Osteoblast (primary cell): ENCODE data around the gene KPNA1. TPM values are rescaled to one million over a fixed set of nuclear protein-coding genes. Genes with fewer than 3 reads are reported as not detected.

Source experiments
- DNase-seq: peaks from one replicate; pipeline ENCODE4 v3.0.0; 2011; ENCODE audit warnings: low spot score, mixed read lengths; ENCODE audit not compliant: insufficient read length; ENCODE audit errors: missing footprints
- H2AFZ ChIP-seq: 2 replicates; pipeline ENCODE4 v1.6.0; 2011; ENCODE audit warnings: mild to moderate bottlenecking, low read length
- H3K27ac ChIP-seq: 2 replicates; pipeline ENCODE4 v1.5.1; 2011; ENCODE audit warnings: mild to moderate bottlenecking, low read depth, low read length, moderate library complexity
- H3K27me3 ChIP-seq: 2 replicates; pipeline ENCODE4 v1.6.0; 2012; ENCODE audit warnings: mild to moderate bottlenecking, control low read depth, inconsistent platforms, low read length, moderate library complexity; ENCODE audit not compliant: insufficient read depth
- H3K36me3 ChIP-seq: 2 replicates; pipeline ENCODE4 v1.5.1; 2011; ENCODE audit warnings: mild to moderate bottlenecking, low read length, control low read depth, moderate library complexity; ENCODE audit not compliant: insufficient read depth
- H3K4me1 ChIP-seq: 2 replicates; pipeline ENCODE4 v1.5.1; 2011; ENCODE audit warnings: mild to moderate bottlenecking, low read length, control low read depth, moderate library complexity; ENCODE audit not compliant: insufficient read depth
- H3K4me2 ChIP-seq: 2 replicates; pipeline ENCODE4 v1.6.0; 2011; ENCODE audit warnings: mild to moderate bottlenecking, low read length; ENCODE audit not compliant: insufficient read depth
- H3K4me3 ChIP-seq: fragments of 200-600 bp; sonication (generic); 3 replicates; pipeline ENCODE4 v1.5.1; 2012; ENCODE audit warnings: mild to moderate bottlenecking, low read length, inconsistent platforms; ENCODE audit not compliant: insufficient read depth
- H3K79me2 ChIP-seq: 2 replicates; pipeline ENCODE4 v1.6.0; 2012; ENCODE audit warnings: mild to moderate bottlenecking, low read length, control low read depth, inconsistent platforms; ENCODE audit not compliant: insufficient read depth
- H3K9me3 ChIP-seq: 2 replicates; pipeline ENCODE4 v1.5.1; 2011; ENCODE audit warnings: low read depth, low read length, control low read depth
- H4K20me1 ChIP-seq: 2 replicates; pipeline ENCODE4 v1.6.0; 2012; ENCODE audit warnings: mild to moderate bottlenecking, low read length, control low read depth; ENCODE audit not compliant: insufficient read depth
- total RNA-seq: library from RNA; depleted of rRNA; stranded (reverse); fragments of >200 nt; gene quantifications from 2 replicates; pipeline ENCODE4 v1.2.3, GENCODE V29; 2012
- TF ChIP-seq, protein P1 (sequence below): IDR thresholded peaks from 2 replicates; pipeline ENCODE4 v1.5.1; 2011; ENCODE audit warnings: mild to moderate bottlenecking, low read depth, low read length, moderate library complexity; ENCODE audit errors: extremely low read depth

Gene KPNA1
- total RNA-seq, 1 donor: 48.1 TPM

DNA sequence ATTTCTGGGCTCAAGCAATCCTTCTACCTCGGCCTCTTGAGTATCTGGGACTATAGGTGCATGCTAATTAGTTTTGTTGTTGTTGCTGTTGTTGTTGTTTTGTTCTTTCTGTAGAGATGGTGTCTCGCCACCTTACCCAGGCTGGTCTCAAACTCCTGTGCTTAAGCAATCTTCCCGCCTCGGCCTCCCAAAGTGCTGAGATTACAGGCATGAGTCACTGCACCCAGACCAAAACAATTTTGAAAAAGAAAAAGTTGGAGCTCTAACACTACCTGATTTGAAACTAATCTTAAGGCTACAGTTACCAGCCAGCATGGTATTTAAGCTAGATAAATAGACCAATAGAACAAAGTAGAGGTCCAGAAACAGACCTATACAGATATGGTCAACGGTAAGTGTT is 29.8 kb downstream of the KPNA1 start:
- no peak overlapping the region for H3K4me3 ChIP-seq
- no peak for DNase-seq
- no peak overlapping the region for H3K4me2 ChIP-seq
- H3K27ac ChIP-seq: no peak overlapping the region
- no peak overlapping the region for H2AFZ ChIP-seq
- H4K20me1 ChIP-seq: peaks cover 32% of the 10 kb centered on the region
- peaks cover 20% of the 10 kb centered on the region for H3K4me1 ChIP-seq
- no peaks in the 10 kb centered on the region for H3K9me3 ChIP-seq
- no peaks in the 10 kb centered on the region for H3K27me3 ChIP-seq
- peaks cover 88% of the 10 kb centered on the region for H3K79me2 ChIP-seq
- TF ChIP-seq, protein P1, sequence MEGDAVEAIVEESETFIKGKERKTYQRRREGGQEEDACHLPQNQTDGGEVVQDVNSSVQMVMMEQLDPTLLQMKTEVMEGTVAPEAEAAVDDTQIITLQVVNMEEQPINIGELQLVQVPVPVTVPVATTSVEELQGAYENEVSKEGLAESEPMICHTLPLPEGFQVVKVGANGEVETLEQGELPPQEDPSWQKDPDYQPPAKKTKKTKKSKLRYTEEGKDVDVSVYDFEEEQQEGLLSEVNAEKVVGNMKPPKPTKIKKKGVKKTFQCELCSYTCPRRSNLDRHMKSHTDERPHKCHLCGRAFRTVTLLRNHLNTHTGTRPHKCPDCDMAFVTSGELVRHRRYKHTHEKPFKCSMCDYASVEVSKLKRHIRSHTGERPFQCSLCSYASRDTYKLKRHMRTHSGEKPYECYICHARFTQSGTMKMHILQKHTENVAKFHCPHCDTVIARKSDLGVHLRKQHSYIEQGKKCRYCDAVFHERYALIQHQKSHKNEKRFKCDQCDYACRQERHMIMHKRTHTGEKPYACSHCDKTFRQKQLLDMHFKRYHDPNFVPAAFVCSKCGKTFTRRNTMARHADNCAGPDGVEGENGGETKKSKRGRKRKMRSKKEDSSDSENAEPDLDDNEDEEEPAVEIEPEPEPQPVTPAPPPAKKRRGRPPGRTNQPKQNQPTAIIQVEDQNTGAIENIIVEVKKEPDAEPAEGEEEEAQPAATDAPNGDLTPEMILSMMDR: no peak
- peaks cover 1% of the 10 kb centered on the region for H3K36me3 ChIP-seq

DNA sequence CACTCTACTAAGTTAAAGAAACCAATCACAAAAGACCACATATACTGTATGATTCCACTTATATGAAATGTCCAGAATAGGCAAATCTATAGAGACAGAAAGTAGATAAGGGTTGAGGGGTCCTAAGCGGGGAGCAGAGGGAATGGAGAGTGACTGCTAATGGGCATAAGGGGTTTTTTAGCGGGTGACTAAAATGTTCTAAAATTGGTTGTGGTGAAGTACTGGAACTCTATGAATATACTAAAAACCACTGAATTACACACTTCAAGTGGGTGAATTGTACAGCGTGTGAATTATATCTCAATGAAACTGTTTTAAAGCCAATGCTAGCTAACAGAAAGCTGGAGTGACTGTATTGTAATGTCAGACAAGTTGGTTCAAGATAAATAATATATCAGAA is 33.3 kb downstream of the KPNA1 start:
- no peak for DNase-seq
- Histone ChIP-seq H3K27me3 (no peaks in the 10 kb centered on the region), H3K27ac (no peak overlapping the region), H3K4me1 (peaks cover 20% of the 10 kb centered on the region), H3K79me2 (peaks cover 90% of the 10 kb centered on the region), H3K4me2 (no peak overlapping the region), H3K4me3 (no peak overlapping the region), H4K20me1 (peaks cover 32% of the 10 kb centered on the region), H2AFZ (no peak overlapping the region), H3K36me3 (no peaks in the 10 kb centered on the region), H3K9me3 (no peaks in the 10 kb centered on the region)
- TF ChIP-seq, protein P1: no peak

DNA sequence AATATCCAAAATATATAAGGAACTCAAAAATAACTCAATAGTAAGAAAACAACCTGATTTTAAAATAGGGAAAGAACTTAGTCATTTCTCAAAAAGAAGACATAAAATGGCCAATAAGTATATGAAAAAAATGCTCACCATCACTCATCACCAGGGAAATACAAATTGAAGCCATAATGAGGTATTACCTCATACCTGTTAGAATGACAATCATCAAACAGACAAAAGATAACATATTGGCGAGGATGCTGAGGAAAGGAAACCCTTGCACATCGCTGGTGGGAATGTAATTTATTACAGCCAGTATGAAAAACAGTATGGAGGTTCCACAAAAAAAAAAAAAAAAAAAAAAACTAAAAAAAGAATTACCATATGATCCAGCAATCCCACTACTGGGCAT is 38.2 kb downstream of the KPNA1 start:
- H2AFZ ChIP-seq: no peak overlapping the region
- no peaks in the 10 kb centered on the region for H3K36me3 ChIP-seq
- no peaks in the 10 kb centered on the region for H3K9me3 ChIP-seq
- no peak overlapping the region for H3K27ac ChIP-seq
- TF ChIP-seq, protein P1: no peak
- DNase-seq: no peak
- peaks cover 3% of the 10 kb centered on the region for H3K4me1 ChIP-seq
- H3K79me2 ChIP-seq: peaks cover 99% of the 10 kb centered on the region
- no peak overlapping the region for H3K4me3 ChIP-seq
- H3K27me3 ChIP-seq: no peaks in the 10 kb centered on the region
- H4K20me1 ChIP-seq: peaks cover 26% of the 10 kb centered on the region
- no peak overlapping the region for H3K4me2 ChIP-seq

DNA sequence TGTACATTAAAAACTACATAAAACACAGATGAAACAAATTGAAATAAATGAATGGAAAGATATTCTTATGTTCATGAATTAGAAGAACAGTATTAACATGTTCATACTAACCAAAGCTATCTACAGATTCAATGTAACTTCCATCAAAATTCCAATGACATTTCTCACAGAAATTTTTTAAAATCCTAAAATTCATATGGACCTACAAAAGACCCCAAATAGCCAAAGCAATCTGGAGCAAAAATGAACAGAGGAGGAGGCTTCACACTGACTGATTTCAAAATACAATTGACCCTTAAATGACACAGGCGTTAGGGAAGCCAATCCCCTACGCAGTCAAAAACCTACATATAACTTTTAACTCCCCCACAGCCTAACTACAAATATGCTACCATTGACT is 39.4 kb downstream of the KPNA1 start:
- Histone ChIP-seq H3K4me3 (no peak overlapping the region), H3K9me3 (no peaks in the 10 kb centered on the region), H3K36me3 (no peaks in the 10 kb centered on the region), H3K27ac (no peak overlapping the region), H3K79me2 (peaks cover 99% of the 10 kb centered on the region), H2AFZ (no peak overlapping the region), H3K27me3 (no peaks in the 10 kb centered on the region), H3K4me2 (no peak overlapping the region), H3K4me1 (peaks cover 3% of the 10 kb centered on the region), H4K20me1 (peaks cover 36% of the 10 kb centered on the region)
- TF ChIP-seq, protein P1: no peak
- DNase-seq: no peak
